Measurements from ENCODE around the gene TMEM190.

TMEM190 gene

GRCh38 chr19:55377356-55378131, 918 bp downstream of the TMEM190 start:
- peaks cover 0 to 5% of the 10 kb centered on the region in 2 donors for H3K4me1 ChIP-seq (ENCODE audit: control insufficient read depth in 1 of 2, insufficient read depth in 2 of 2, low read length in 2 of 2)
- H3K9me3 ChIP-seq (ENCODE audit: control insufficient read depth in 1 of 2, low read length in 2 of 2), result no peaks in the 10 kb centered on the region
- peaks cover 19% of the 10 kb centered on the region for H3K27me3 ChIP-seq (ENCODE audit: low read depth, low read length)
- no peaks in the 10 kb centered on the region for H3K36me3 ChIP-seq (ENCODE audit: control insufficient read depth in 1 of 2, insufficient read depth in 2 of 2, low read length in 2 of 2)
- no peak overlapping the region for H3K4me3 ChIP-seq (ENCODE audit: low read depth in 1 of 2, low read length in 2 of 2)
- H3K27ac ChIP-seq (ENCODE audit: low read length), result no peak overlapping the region

GRCh38 chr19:55379174-55379573, 2.5 kb downstream of the TMEM190 start:
- Histone ChIP-seq H3K4me1 (ENCODE audit: control insufficient read depth in 1 of 2, insufficient read depth in 2 of 2, low read length in 2 of 2) (peaks cover 0 to 10% of the 10 kb centered on the region in 2 donors), H3K27ac (ENCODE audit: low read length) (no peak overlapping the region), H3K27me3 (ENCODE audit: low read depth, low read length) (peaks cover 7% of the 10 kb centered on the region), H3K36me3 (ENCODE audit: control insufficient read depth in 1 of 2, insufficient read depth in 2 of 2, low read length in 2 of 2) (no peaks in the 10 kb centered on the region), H3K9me3 (ENCODE audit: control insufficient read depth in 1 of 2, low read length in 2 of 2) (no peaks in the 10 kb centered on the region), H3K4me3 (ENCODE audit: low read depth in 1 of 2, low read length in 2 of 2) (no peak overlapping the region)

- Histone ChIP-seq H3K27me3 (ENCODE audit: low read depth, low read length) (peaks cover 6% of the 10 kb centered on the region), H3K27ac (ENCODE audit: low read length) (no peak overlapping the region), H3K4me1 (ENCODE audit: control insufficient read depth in 1 of 2, insufficient read depth in 2 of 2, low read length in 2 of 2) (peaks cover 8 to 24% of the 10 kb centered on the region in 2 donors), H3K9me3 (ENCODE audit: control insufficient read depth in 1 of 2, low read length in 2 of 2) (no peaks in the 10 kb centered on the region), H3K4me3 (ENCODE audit: low read depth in 1 of 2, low read length in 2 of 2) (no peak overlapping the region), H3K36me3 (ENCODE audit: control insufficient read depth in 1 of 2, insufficient read depth in 2 of 2, low read length in 2 of 2) (peaks cover 0 to 3% of the 10 kb centered on the region in 2 donors)
Measured at GRCh38 chr19:55382013-55382412, 5.4 kb downstream of the TMEM190 start.

GRCh38 chr19:55382522-55383054, 6.0 kb downstream of the TMEM190 start:
- Histone ChIP-seq H3K4me1 (ENCODE audit: control insufficient read depth in 1 of 2, insufficient read depth in 2 of 2, low read length in 2 of 2) (peaks cover 14 to 29% of the 10 kb centered on the region in 2 donors), H3K27me3 (ENCODE audit: low read depth, low read length) (peaks cover 4% of the 10 kb centered on the region), H3K4me3 (ENCODE audit: low read depth in 1 of 2, low read length in 2 of 2) (no peak overlapping the region), H3K36me3 (ENCODE audit: control insufficient read depth in 1 of 2, insufficient read depth in 2 of 2, low read length in 2 of 2) (peaks cover 0 to 3% of the 10 kb centered on the region in 2 donors), H3K9me3 (ENCODE audit: control insufficient read depth in 1 of 2, low read length in 2 of 2) (no peaks in the 10 kb centered on the region), H3K27ac (ENCODE audit: low read length) (no peak overlapping the region)

- Histone ChIP-seq H3K27me3 (ENCODE audit: low read depth, low read length) (no peaks in the 10 kb centered on the region), H3K4me3 (ENCODE audit: low read depth in 1 of 2, low read length in 2 of 2) (peak overlapping the region in 1 of 2 donors; percentile 97), H3K4me1 (ENCODE audit: control insufficient read depth in 1 of 2, insufficient read depth in 2 of 2, low read length in 2 of 2) (peaks cover 21 to 34% of the 10 kb centered on the region in 2 donors), H3K27ac (ENCODE audit: low read length) (no peak overlapping the region), H3K9me3 (ENCODE audit: control insufficient read depth in 1 of 2, low read length in 2 of 2) (no peaks in the 10 kb centered on the region), H3K36me3 (ENCODE audit: control insufficient read depth in 1 of 2, insufficient read depth in 2 of 2, low read length in 2 of 2) (peaks cover 3 to 12% of the 10 kb centered on the region in 2 donors)
Measured at GRCh38 chr19:55383279-55384130, 6.9 kb downstream of the TMEM190 start.

- H3K9me3 ChIP-seq (ENCODE audit: control insufficient read depth in 1 of 2, low read length in 2 of 2), result no peaks in the 10 kb centered on the region
- H3K4me3 ChIP-seq (ENCODE audit: low read depth in 1 of 2, low read length in 2 of 2), result peak within 1 kb of the TSS; percentile 92 to 97
- peaks cover 24 to 39% of the 10 kb centered on the region in 2 donors for H3K4me1 ChIP-seq (ENCODE audit: control insufficient read depth in 1 of 2, insufficient read depth in 2 of 2, low read length in 2 of 2)
- peaks cover 12 to 20% of the 10 kb centered on the region in 2 donors for H3K36me3 ChIP-seq (ENCODE audit: control insufficient read depth in 1 of 2, insufficient read depth in 2 of 2, low read length in 2 of 2)
- H3K27ac ChIP-seq (ENCODE audit: low read length), result peak within 1 kb of the TSS; percentile 99
- H3K27me3 ChIP-seq (ENCODE audit: low read depth, low read length), result no peaks in the 10 kb centered on the region
Measured at GRCh38 chr19:55384131-55384919, 7.7 kb downstream of the TMEM190 start, which contains the start of gene TMEM238. Gene TMEM238, minus strand, starts transcription at chr19:55384292. Its CDS starts 33 bp downstream, at chr19:55384259.

GRCh38 chr19:55384920-55385723, 8.5 kb downstream of the TMEM190 start:
- H3K9me3 ChIP-seq (ENCODE audit: control insufficient read depth in 1 of 2, low read length in 2 of 2), result no peaks in the 10 kb centered on the region
- no peaks in the 10 kb centered on the region for H3K27me3 ChIP-seq (ENCODE audit: low read depth, low read length)
- H3K4me3 ChIP-seq (ENCODE audit: low read depth in 1 of 2, low read length in 2 of 2), result peak overlapping the region; percentile 92 to 97
- peak overlapping the region; percentile 99 for H3K27ac ChIP-seq (ENCODE audit: low read length)
- peaks cover 18 to 28% of the 10 kb centered on the region in 2 donors for H3K36me3 ChIP-seq (ENCODE audit: control insufficient read depth in 1 of 2, insufficient read depth in 2 of 2, low read length in 2 of 2)
- peaks cover 24 to 46% of the 10 kb centered on the region in 2 donors for H3K4me1 ChIP-seq (ENCODE audit: control insufficient read depth in 1 of 2, insufficient read depth in 2 of 2, low read length in 2 of 2)

- Histone ChIP-seq H3K27me3 (ENCODE audit: low read depth, low read length) (no peaks in the 10 kb centered on the region), H3K36me3 (ENCODE audit: control insufficient read depth in 1 of 2, insufficient read depth in 2 of 2, low read length in 2 of 2) (peaks cover 23 to 33% of the 10 kb centered on the region in 2 donors), H3K4me1 (ENCODE audit: control insufficient read depth in 1 of 2, insufficient read depth in 2 of 2, low read length in 2 of 2) (peaks cover 24 to 46% of the 10 kb centered on the region in 2 donors), H3K27ac (ENCODE audit: low read length) (peak within 1 kb of the TSS; percentile 99), H3K9me3 (ENCODE audit: control insufficient read depth in 1 of 2, low read length in 2 of 2) (no peaks in the 10 kb centered on the region), H3K4me3 (ENCODE audit: low read depth in 1 of 2, low read length in 2 of 2) (peak within 1 kb of the TSS; percentile 92 to 97)
Measured at GRCh38 chr19:55385724-55386492, 9.3 kb downstream of the TMEM190 start, which contains the start of gene RPL28. Gene RPL28, plus strand, starts transcription at chr19:55385932. Its CDS starts 426 bp downstream, at chr19:55386358.

GRCh38 chr19:55386493-55386971, 9.9 kb downstream of the TMEM190 start:
- Histone ChIP-seq H3K9me3 (ENCODE audit: control insufficient read depth in 1 of 2, low read length in 2 of 2) (no peaks in the 10 kb centered on the region), H3K4me3 (ENCODE audit: low read depth in 1 of 2, low read length in 2 of 2) (peak overlapping the region; percentile 92 to 97), H3K4me1 (ENCODE audit: control insufficient read depth in 1 of 2, insufficient read depth in 2 of 2, low read length in 2 of 2) (peaks cover 24 to 46% of the 10 kb centered on the region in 2 donors), H3K27me3 (ENCODE audit: low read depth, low read length) (no peaks in the 10 kb centered on the region), H3K36me3 (ENCODE audit: control insufficient read depth in 1 of 2, insufficient read depth in 2 of 2, low read length in 2 of 2) (peaks cover 23 to 33% of the 10 kb centered on the region in 2 donors), H3K27ac (ENCODE audit: low read length) (peak overlapping the region; percentile 85)

Data from muscle layer of duodenum (tissue), 2 donors.